ENCODE results near the gene RAB21.

DNA sequence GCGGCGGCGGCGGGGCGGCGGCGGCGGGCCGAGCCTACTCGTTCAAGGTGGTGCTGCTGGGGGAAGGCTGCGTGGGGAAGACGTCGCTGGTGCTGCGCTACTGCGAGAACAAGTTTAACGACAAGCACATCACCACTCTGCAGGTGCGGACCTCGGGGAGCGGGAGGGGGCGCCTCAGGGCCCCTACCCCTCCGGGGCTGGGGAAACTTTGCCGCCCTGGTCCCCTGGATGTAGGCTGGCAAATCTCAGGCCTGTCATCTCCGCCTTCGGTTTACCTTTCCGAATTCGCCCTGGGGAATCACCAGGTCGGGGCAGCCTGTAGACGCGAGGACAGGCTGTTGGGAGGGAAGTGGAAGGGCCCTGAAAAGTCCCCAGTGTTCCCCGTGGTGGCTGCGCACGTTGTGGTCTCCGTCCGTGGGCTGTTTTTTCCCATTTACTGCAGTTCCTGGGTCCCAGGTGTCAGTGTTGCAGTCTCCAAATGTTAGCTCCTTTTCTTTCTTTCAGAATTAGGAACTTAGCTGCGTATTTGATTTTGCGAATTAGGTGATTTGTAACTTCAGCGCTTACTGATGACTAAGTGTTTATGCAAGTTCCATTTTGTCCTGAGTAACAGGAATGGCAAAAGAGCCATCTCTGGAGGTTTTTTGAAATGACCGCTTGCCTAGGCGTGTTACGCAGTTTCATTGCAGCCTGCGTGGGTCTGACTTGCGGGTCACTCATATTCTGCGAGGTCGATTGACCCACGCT lies 656 bp downstream of the RAB21 start:
- no peak; the same call in 1 of the 2 replicates for TF ChIP-seq POLR2A (IDR thresholded peaks at IDR 0.05; ENCODE audit: low read depth, low read length)
- TF ChIP-seq TAF1 (IDR thresholded peaks at IDR 0.05; ENCODE audit: low read depth, low read length): peak; percentile 60
